CD1c-positive myeloid dendritic cell (primary cell): Measurements from ENCODE around the gene CERK.

Experiments
- DNase-seq: peaks from one replicate; pipeline ENCODE4 v3.0.0-alpha.2; 2016; ENCODE audit errors: extremely low spot score

Gene CERK

GRCh38 chr22:46663436-46664100 is 74.5 kb downstream of the CERK start:
- no peak for DNase-seq

- DNase-seq, result no peak
Observed at GRCh38 chr22:46663001-46663400, 75.1 kb downstream of the CERK start.

GRCh38 chr22:46662226-46662625 is 75.8 kb downstream of the CERK start:
- no peak for DNase-seq

- no peak for DNase-seq
Observed at GRCh38 chr22:46661221-46661851, 76.7 kb downstream of the CERK start.

- DNase-seq, result no peak
Observed at GRCh38 chr22:46660604-46661201, 77.3 kb downstream of the CERK start.

GRCh38 chr22:46659791-46660186 is 78.3 kb downstream of the CERK start:
- DNase-seq, result no peak

- no peak for DNase-seq
Observed at GRCh38 chr22:46659059-46659790, 78.8 kb downstream of the CERK start.

GRCh38 chr22:46657996-46658947 is 79.8 kb downstream of the CERK start:
- no peak for DNase-seq

GRCh38 chr22:46657655-46657953 is 80.4 kb downstream of the CERK start:
- no peak for DNase-seq

GRCh38 chr22:46656856-46657654 is 81.0 kb downstream of the CERK start:
- no peak for DNase-seq

GRCh38 chr22:46655861-46656608 is 82.0 kb downstream of the CERK start:
- DNase-seq, result no peak

GRCh38 chr22:46654927-46655595 is 83.0 kb downstream of the CERK start:
- no peak for DNase-seq

GRCh38 chr22:46654426-46654825 is 83.6 kb downstream of the CERK start:
- no peak for DNase-seq

- no peak for DNase-seq
Observed at GRCh38 chr22:46653596-46653995, 84.5 kb downstream of the CERK start.

GRCh38 chr22:46652847-46653331 is 85.2 kb downstream of the CERK start:
- DNase-seq, result no peak

GRCh38 chr22:46652081-46652846 is 85.8 kb downstream of the CERK start:
- no peak for DNase-seq

GRCh38 chr22:46651316-46651715 is 86.7 kb downstream of the CERK start:
- DNase-seq, result no peak

GRCh38 chr22:46650078-46650810 is 87.8 kb downstream of the CERK start:
- DNase-seq, result no peak
